AG08395 (cell line): ENCODE measurements around the gene NLRP9.
A peak's percentile ranks its signal among the peaks of the same experiment; 100 is the strongest.

Experiments used
- DNase-seq: peaks from one replicate; pipeline ENCODE4 v3.0.0; 2012; ENCODE audit warnings: mixed read lengths, low spot score

Gene NLRP9

GRCh38 chr19:55703790-55704215 is 34.4 kb downstream of the NLRP9 start:
- DNase-seq: peak; percentile 47

GRCh38 chr19:55702131-55702627 is 36.0 kb downstream of the NLRP9 start:
- no peak for DNase-seq

GRCh38 chr19:55700813-55701212 is 37.4 kb downstream of the NLRP9 start:
- no peak for DNase-seq

- no peak for DNase-seq
These were observed 39.0 kb downstream of the NLRP9 start for GRCh38 chr19:55699221-55699620.

GRCh38 chr19:55698256-55698655 is 39.9 kb downstream of the NLRP9 start:
- no peak for DNase-seq

- no peak for DNase-seq
These were observed 40.5 kb downstream of the NLRP9 start for GRCh38 chr19:55697698-55698097.

- DNase-seq: no peak
These were observed 41.1 kb downstream of the NLRP9 start for GRCh38 chr19:55697069-55697440.

- no peak for DNase-seq
These were observed 41.7 kb downstream of the NLRP9 start for GRCh38 chr19:55696301-55697068.

GRCh38 chr19:55695511-55696290 is 42.5 kb downstream of the NLRP9 start:
- no peak for DNase-seq

- DNase-seq: no peak
These were observed 43.3 kb downstream of the NLRP9 start for GRCh38 chr19:55694656-55695491.

GRCh38 chr19:55694241-55694655 is 44.0 kb downstream of the NLRP9 start:
- no peak for DNase-seq

GRCh38 chr19:55693336-55693974 is 44.7 kb downstream of the NLRP9 start:
- DNase-seq: no peak

GRCh38 chr19:55692681-55693081 is 45.5 kb downstream of the NLRP9 start:
- DNase-seq: no peak

GRCh38 chr19:55691561-55692481 is 46.4 kb downstream of the NLRP9 start:
- DNase-seq: no peak

- DNase-seq: no peak
These were observed 47.2 kb downstream of the NLRP9 start for GRCh38 chr19:55690769-55691545.

GRCh38 chr19:55690109-55690768 is 48.0 kb downstream of the NLRP9 start:
- no peak for DNase-seq

GRCh38 chr19:55689411-55690108 is 48.6 kb downstream of the NLRP9 start:
- DNase-seq: no peak

- no peak for DNase-seq
These were observed 49.6 kb downstream of the NLRP9 start for GRCh38 chr19:55688422-55689218.
